CD4-positive, alpha-beta T cell treated with Interleukin-17A for 1 hour (primary cell): ENCODE results near the gene CD80.
"Not testable (repeated sequence)": the region's sequence is repeated elsewhere in the genome, so short reads cannot be mapped to it uniquely, and the experiment has no call there.

ENCODE experiments used
- DNase-seq: peaks from one replicate; pipeline ENCODE4 v3.0.0-alpha.2; 2020

The CD80 gene

GRCh38 chr3:119580067-119580760 lies 20.8 kb upstream of the CD80 start:
- peak; percentile 42 for DNase-seq

- peak; percentile 55 for DNase-seq
Measured at GRCh38 chr3:119579366-119580066, 20.1 kb upstream of the CD80 start, which contains the start of gene ADPRH. ADPRH (plus strand) TSS chr3:119579492; CDS start chr3:119582170, 2,678 bp downstream.

GRCh38 chr3:119575507-119575906 lies 16.1 kb upstream of the CD80 start:
- no peak for DNase-seq

- no peak for DNase-seq
Measured at GRCh38 chr3:119571688-119572087, 12.3 kb upstream of the CD80 start.

GRCh38 chr3:119571230-119571629 lies 11.8 kb upstream of the CD80 start:
- DNase-seq: no peak

- DNase-seq: peak; percentile 33
Measured at GRCh38 chr3:119570229-119570628, 10.8 kb upstream of the CD80 start.

- no peak for DNase-seq
Measured at GRCh38 chr3:119569156-119569555, 9.7 kb upstream of the CD80 start.

GRCh38 chr3:119563334-119563733 lies 3.9 kb upstream of the CD80 start:
- not testable (repeated sequence) for DNase-seq

GRCh38 chr3:119562307-119562961 lies 3.0 kb upstream of the CD80 start:
- peak; percentile 74 for DNase-seq

- no peak for DNase-seq
Measured at GRCh38 chr3:119560160-119560559, 746 bp upstream of the CD80 start.

- no peak for DNase-seq
Measured at GRCh38 chr3:119558626-119559317, 642 bp downstream of the CD80 start.

GRCh38 chr3:119557877-119558269 lies 1.5 kb downstream of the CD80 start:
- DNase-seq: no peak

GRCh38 chr3:119557192-119557876 lies 2.1 kb downstream of the CD80 start:
- DNase-seq: no peak

- no peak for DNase-seq
Measured at GRCh38 chr3:119555929-119556328, 3.5 kb downstream of the CD80 start.

GRCh38 chr3:119555309-119555735 lies 4.1 kb downstream of the CD80 start:
- DNase-seq: peak; percentile 9

- DNase-seq: no peak
Measured at GRCh38 chr3:119553823-119554415, 5.5 kb downstream of the CD80 start.

GRCh38 chr3:119552928-119553327 lies 6.5 kb downstream of the CD80 start:
- DNase-seq: not testable (repeated sequence)

GRCh38 chr3:119551598-119551997 lies 7.8 kb downstream of the CD80 start:
- DNase-seq: no peak

- no peak for DNase-seq
Measured at GRCh38 chr3:119550192-119550910, 9.1 kb downstream of the CD80 start.

GRCh38 chr3:119548341-119548740 lies 11.1 kb downstream of the CD80 start:
- no peak for DNase-seq

- DNase-seq: no peak
Measured at GRCh38 chr3:119547227-119547626, 12.2 kb downstream of the CD80 start.

GRCh38 chr3:119543147-119543546 lies 16.3 kb downstream of the CD80 start:
- no peak for DNase-seq
